ENCODE results near the gene ASCL5.
A peak's percentile ranks its signal among the peaks of the same experiment; 100 is the strongest.

The ASCL5 gene

DNA sequence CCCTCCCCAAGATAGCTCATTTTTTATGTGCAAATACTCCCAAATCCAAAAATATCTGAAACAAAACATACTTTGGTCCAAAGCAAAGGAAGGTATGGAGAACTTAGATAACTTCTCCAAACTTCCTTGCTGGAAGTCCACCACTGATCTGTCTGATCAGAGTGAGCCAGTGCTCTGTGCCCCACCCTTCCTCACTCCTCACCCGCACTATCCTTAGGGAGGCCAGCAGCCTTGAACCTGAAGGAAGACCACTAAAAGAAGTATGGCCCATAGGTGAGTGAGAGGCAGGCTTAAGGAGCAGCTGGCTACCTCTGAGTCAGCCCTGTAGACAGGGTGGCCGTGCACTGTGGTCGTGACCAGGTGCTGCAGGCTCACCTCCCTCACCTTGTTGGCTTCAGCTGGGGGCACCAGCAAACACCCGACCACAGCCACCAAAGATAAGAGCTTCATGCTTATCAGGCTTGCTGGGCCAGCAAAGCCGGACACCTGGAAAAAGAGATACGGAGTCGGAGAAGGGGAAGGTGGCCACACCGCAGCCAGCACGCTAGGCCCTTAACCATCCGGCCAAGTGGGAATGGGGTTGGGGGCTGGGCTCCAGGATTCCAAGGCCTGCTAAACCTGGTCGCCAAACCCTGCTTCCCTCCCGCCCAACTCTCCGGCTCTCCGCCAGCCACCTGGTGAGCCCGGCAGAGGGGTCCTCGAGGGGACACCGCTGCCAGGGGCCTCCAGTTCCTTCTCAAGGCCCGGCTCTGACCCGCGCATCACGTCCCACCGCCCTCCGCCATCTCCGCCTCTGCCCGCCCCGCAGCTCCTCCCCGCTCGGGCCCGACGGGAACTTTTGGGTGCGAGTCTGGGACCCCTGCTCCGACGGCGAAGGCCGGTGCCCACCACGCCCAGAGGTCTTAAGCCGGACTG, 26.7 kb upstream of the ASCL5 start:
- DNase-seq = no peak

GRCh38 chr1:201149400-201149799, 22.4 kb upstream of the ASCL5 start:
- peak; percentile 29 for DNase-seq

- no peak for DNase-seq
Measured at GRCh38 chr1:201147396-201148015, 20.5 kb upstream of the ASCL5 start.

DNA sequence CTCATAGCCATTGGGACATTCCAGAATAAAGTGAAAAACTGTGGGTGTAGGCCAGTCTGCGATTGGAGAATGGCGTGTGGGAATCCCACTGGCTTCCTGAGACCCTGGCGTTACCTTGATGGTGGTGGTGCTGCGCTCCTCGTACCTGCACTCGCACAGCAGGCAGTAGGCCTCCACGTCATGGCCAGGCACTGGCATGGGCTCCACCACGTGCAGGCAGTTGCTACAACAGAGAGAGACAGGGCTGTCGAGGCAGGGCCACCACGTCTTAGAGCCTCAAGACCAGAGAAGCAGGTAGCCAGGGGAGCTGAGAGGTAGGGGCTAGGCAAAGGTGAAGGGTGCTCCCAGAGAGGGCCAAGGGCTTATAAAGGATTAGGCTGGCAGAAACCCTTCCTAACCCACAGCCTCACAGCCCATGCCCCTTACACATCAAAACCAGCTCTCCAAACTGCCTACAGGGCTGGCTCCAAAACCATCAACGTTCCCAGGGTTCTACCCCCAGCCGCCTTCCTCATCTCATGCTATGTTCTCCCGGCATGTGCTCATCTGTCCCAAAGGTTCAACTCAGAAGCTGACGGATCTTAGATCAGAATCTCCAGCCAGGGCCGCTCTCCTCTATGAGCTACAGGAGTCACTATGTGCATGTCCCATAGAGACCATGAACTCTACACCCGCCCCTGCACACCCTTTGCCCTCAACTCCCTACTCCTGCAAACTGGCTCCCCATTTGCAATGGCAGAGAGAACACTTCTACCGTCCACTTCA, 19.8 kb upstream of the ASCL5 start:
- no peak for DNase-seq

GRCh38 chr1:201145816-201146215, 18.8 kb upstream of the ASCL5 start:
- DNase-seq = no peak

GRCh38 chr1:201145132-201145531, 18.1 kb upstream of the ASCL5 start:
- DNase-seq = no peak

DNA sequence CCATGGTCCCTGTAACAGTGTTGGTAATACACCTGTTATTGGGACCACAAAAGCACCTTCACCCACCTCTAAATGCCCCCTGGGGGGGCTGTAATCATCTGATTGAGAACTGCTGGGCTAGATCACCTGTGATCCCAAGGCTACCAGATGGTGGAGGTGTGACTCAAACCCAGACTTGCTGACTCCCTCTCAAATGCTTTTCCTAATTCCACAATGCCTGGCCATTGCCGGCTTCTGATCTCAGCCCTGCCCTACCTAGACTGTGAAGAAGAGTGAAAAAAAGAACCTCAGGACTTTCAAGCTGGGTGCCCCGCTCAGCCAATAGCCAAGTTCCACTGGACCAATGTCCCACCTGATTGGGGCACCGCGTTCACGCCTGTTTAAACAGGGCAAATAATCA, 17.7 kb upstream of the ASCL5 start:
- no peak for DNase-seq

DNA sequence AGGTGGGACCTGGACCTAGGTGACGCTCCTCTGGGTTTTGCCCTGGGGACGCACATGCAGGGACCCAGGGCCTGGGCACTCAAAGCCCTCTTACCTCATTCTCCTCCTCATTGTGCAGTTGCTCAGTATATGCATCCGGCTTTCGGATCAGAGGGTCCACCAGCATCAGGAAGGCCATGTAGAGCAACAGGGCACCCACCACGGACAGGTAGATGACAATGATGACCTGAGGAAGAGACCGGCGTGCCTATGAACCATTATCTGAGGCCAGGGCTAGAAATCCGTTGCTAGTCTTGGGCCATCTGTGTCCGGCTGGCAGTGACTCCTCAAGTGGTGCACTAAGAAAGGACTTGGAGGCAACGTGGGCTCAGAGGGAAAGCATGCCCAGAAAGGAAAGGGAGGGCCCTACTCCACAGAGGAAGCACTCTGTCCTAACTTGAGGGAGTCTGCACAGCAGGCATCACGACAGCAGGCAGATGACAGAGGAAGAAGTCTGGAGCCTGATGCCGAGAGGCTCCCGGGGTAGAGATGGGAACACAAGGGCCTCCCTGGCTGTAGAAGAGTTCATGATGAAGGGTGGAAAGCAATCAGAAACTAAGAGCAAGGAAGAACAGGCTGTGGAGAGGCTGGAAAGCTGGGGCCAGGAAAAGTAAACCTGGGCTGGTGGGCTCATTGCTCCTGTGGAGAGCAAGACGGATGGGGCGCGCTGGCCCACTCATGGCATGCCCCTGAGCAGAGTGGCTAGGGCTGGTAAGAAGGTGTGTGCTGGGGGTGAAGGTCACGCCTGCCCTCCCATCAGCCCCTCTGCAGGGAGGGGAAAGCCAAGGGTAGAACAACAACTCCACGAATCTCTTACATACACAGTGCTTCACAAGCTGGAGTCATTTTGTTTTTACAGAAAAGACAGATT, 17.0 kb upstream of the ASCL5 start:
- DNase-seq = no peak

- DNase-seq = no peak
Measured at GRCh38 chr1:201142849-201143725, 16.1 kb upstream of the ASCL5 start.

DNA sequence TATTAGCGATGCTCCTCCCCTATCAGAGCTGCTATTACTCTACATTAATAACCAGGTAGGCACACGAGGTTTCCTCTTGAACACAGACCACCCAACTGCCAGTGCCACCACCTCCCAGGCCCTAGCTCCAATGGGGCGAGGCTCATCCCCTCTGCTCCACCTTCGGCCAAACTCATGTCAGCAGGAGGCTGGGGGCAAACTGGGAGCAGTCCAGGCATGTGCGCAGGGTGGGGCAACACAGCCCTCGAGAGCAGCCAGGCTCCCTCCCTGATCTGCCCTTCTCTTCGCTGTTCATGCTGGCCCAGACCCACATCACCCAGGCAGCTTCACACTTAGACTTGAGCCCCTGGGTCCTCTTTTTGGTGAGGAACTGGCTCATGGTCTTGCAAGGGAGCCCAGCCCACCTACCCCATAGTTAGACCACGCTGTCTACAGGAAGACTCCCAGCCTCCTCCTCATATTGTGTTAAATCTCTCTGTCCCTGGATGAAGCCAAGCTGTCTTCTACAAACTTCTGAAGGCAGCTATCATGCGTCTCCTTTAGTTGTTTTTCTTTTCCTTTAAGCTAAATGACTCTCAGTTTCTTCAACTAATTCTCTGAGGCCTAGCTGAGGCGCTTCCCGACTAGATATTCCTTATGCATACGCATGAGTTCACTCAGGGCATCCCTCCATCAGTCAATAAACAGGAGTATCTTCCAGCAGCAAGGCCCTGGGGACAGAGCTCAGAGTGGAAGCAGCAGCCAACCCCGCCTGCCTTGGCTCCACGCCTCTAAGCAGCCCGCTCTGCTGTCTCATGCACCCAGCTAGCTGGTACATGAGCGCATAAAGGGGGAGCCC, 15.2 kb upstream of the ASCL5 start:
- DNase-seq = no peak

DNA sequence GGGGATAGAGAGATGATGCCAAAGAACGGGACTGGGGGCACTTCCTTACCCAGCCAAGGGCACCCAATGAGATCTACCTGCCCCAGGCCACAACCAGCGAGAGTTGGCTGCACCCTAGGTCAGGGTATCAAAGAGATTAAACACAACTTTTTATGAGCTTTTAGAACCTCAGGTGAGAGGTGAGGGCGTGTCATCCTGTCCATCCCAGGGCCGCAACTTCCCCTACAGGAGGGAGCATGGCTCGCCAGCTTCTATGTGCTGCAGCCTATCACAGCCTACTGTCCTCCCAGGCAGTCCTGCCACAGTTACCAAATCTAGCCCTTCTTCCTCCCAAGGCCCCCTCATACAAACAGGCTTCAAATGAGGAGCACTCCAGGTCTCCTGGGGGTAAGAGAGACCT, 14.4 kb upstream of the ASCL5 start:
- DNase-seq = no peak

- no peak for DNase-seq
Measured at GRCh38 chr1:201140941-201141260, 13.9 kb upstream of the ASCL5 start.

- no peak for DNase-seq
Measured at GRCh38 chr1:201140235-201140940, 13.4 kb upstream of the ASCL5 start.

DNA sequence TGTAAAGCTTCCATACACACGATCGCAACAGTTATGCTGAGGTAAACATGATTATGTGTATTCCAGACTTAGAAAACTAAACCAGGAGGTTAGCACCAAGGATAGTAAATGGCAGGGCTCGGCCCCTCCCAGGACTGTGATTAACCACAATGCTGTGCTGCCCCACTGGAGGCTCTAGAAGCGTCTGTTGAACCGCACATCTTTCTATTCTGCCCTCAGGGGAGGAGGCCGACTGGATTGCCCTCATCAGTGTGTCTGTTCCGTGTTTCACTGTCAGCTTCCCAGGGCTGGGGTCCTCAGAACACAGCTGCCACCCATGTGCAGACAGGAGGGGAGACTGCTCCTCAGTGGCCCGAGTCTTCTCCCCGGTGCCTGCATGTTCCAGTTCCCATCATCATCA, 12.8 kb upstream of the ASCL5 start:
- DNase-seq = no peak

DNA sequence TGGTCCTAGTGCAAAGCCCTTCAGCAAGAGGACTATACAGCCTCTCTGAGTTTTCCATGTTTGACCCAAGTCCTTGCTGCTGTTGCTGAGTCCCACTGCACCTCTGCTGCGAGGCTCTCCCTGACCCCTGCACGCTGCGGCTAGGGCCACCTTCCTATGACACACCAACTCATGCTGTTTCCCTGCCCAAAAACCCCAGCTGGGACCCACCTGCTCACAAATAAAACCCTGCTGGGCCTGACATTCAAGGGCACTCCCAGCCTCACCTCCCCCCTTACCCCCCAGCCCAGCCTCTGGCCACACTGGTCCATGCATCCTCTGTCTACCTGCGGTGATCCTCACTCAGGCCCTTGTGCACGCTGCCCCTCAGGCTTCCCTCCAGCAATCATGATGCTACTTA, 12.3 kb upstream of the ASCL5 start:
- no peak for DNase-seq

GRCh38 chr1:201138311-201138840, 11.4 kb upstream of the ASCL5 start:
- no peak for DNase-seq

DNA sequence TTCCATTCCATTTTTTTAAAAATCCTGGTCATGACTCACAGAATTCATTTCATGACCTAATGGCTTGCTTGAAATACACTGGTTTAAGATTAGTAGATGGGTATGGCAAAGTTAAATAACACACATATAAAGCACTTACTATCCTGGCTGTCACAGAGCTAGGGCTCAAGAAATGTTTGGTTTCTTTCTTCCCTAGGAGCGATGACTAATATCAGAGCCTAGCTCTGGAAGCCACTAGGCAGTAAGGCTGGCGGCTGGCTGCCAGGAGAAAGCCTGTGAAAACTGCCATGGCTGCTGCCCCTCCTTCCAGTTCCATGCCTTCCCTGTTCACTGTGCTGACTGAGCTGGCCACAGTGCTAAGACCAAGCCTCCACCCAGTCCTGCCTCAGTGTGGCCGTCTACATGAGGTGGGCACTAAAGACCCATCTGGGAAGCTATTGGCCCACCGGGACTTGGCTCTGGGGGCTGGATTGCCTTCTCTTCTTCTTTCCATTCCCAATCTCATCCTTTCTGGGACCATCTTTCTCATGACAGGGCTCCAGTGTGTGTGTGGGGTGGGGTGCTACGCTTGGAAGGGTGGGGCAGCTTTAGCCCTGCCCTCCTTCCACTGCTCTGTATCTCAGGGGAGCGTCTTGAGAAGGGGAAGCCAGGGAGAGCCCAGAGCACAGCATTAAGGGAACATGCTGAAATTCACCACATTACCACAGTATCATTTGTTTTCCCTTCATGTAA, 10.8 kb upstream of the ASCL5 start:
- DNase-seq = peak; percentile 91

- DNase-seq = no peak
Measured at GRCh38 chr1:201137024-201137392, 10.0 kb upstream of the ASCL5 start.
